ENCODE data around the gene U2AF2. TPM values are rescaled to one million over a fixed set of nuclear protein-coding genes. Genes with fewer than 3 reads are reported as not detected.
A peak's percentile ranks its signal among the peaks of the same experiment; 100 is the strongest.

The U2AF2 gene
- total and polyA plus RNA-seq, 2 experiments from 2014 or later, result 22.4 to 150 TPM

- no peak for TF ChIP-seq EZH2phosphoT487 (IDR thresholded peaks at IDR 0.05; ENCODE audit: insufficient read depth, low read depth)
- TF ChIP-seq EZH2 (IDR thresholded peaks at IDR 0.05; ENCODE audit: insufficient read depth, poor library complexity, severe bottlenecking), result no peak
- H2AFZ ChIP-seq, result no peak overlapping the region
- DNase-seq, result peak; percentile 60
- peaks cover 32% of the 10 kb centered on the region for H3K4me1 ChIP-seq (ENCODE audit: insufficient read depth)
- H3K27ac ChIP-seq, result peak overlapping the region; percentile 27
- no peak overlapping the region for H3K4me2 ChIP-seq (ENCODE audit: unreplicated experiment)
- in situ Hi-C loops (cut with MboI), result no loop called here
- H3F3A ChIP-seq (ENCODE audit: insufficient read depth), result peaks cover 12% of the 10 kb centered on the region
- no peak overlapping the region for H3K4me3 ChIP-seq
- no peaks in the 10 kb centered on the region for H3K9me2 ChIP-seq (ENCODE audit: insufficient read depth)
- H3K36me3 ChIP-seq (ENCODE audit: low read depth), result peaks cover 14% of the 10 kb centered on the region; the same call in 1 of the 2 replicates
- 0 out of 2 replicates have a peak, but pooled peaks cover 5% of the 10 kb centered on the region for H4K20me1 ChIP-seq (ENCODE audit: insufficient read depth)
- no peaks in the 10 kb centered on the region for H3K27me3 ChIP-seq (replicated peaks; ENCODE audit: insufficient read depth)
- 94 to 96% methylated on average over 9 of the region's 9 CpGs for WGBS, 2 experiments (ENCODE audit: low coverage in 1 of 2, low lambda C conversion rate in 2 of 2, missing lambda C conversion rate in 2 of 2)
- no peaks in the 10 kb centered on the region for H3K9me3 ChIP-seq (ENCODE audit: low read depth)
- H3K9ac ChIP-seq, result 0 out of 2 replicates have a peak overlapping the region, but pooled peaks have one; percentile 5
- H3K79me2 ChIP-seq (ENCODE audit: insufficient read depth), result peaks cover 100% of the 10 kb centered on the region
Observed at GRCh38 chr19:55681131-55682092, 26.6 kb downstream of the U2AF2 start.

- TF ChIP-seq EZH2phosphoT487 (IDR thresholded peaks at IDR 0.05; ENCODE audit: insufficient read depth, low read depth) (no peak), EZH2 (IDR thresholded peaks at IDR 0.05; ENCODE audit: insufficient read depth, poor library complexity, severe bottlenecking) (no peak)
- Histone ChIP-seq H3K4me3 (no peak overlapping the region), H3K27me3 (replicated peaks; ENCODE audit: insufficient read depth) (no peaks in the 10 kb centered on the region), H3K36me3 (ENCODE audit: low read depth) (peaks cover 12% of the 10 kb centered on the region; the same call in 1 of the 2 replicates), H3F3A (ENCODE audit: insufficient read depth) (peaks cover 12% of the 10 kb centered on the region), H3K4me2 (ENCODE audit: unreplicated experiment) (no peak overlapping the region), H3K4me1 (ENCODE audit: insufficient read depth) (peaks cover 17% of the 10 kb centered on the region), H3K27ac (no peak overlapping the region), H3K79me2 (ENCODE audit: insufficient read depth) (peaks cover 98% of the 10 kb centered on the region), H3K9me3 (ENCODE audit: low read depth) (no peaks in the 10 kb centered on the region), H3K9ac (no peak overlapping the region), H4K20me1 (ENCODE audit: insufficient read depth) (0 out of 2 replicates have a peak, but pooled peaks cover 5% of the 10 kb centered on the region), H3K9me2 (ENCODE audit: insufficient read depth) (no peaks in the 10 kb centered on the region), H2AFZ (no peak overlapping the region)
- whole genome bisulfite sequencing, 2 experiments (ENCODE audit: low coverage in 1 of 2, low lambda C conversion rate in 2 of 2, missing lambda C conversion rate in 2 of 2), result 80 to 82% methylated on average over 22 of the region's 22 CpGs
- no peak for DNase-seq
- in situ Hi-C loops (cut with MboI), result no loop called here
Observed at GRCh38 chr19:55683449-55684261, 28.8 kb downstream of the U2AF2 start.

- TF ChIP-seq EZH2 (IDR thresholded peaks at IDR 0.05; ENCODE audit: insufficient read depth, poor library complexity, severe bottlenecking), result no peak
- no peak for TF ChIP-seq EZH2phosphoT487 (IDR thresholded peaks at IDR 0.05; ENCODE audit: insufficient read depth, low read depth)
- Histone ChIP-seq H3K4me2 (ENCODE audit: unreplicated experiment) (no peak overlapping the region), H2AFZ (no peak overlapping the region), H3K27ac (no peak overlapping the region), H4K20me1 (ENCODE audit: insufficient read depth) (0 out of 2 replicates have a peak, but pooled peaks cover 5% of the 10 kb centered on the region), H3F3A (ENCODE audit: insufficient read depth) (peaks cover 12% of the 10 kb centered on the region), H3K9ac (no peak overlapping the region), H3K9me2 (ENCODE audit: insufficient read depth) (no peaks in the 10 kb centered on the region), H3K4me3 (no peak overlapping the region), H3K4me1 (ENCODE audit: insufficient read depth) (peaks cover 9% of the 10 kb centered on the region; the same call in 1 of the 2 replicates), H3K27me3 (replicated peaks; ENCODE audit: insufficient read depth) (no peaks in the 10 kb centered on the region), H3K79me2 (ENCODE audit: insufficient read depth) (peaks cover 83% of the 10 kb centered on the region), H3K9me3 (ENCODE audit: low read depth) (no peaks in the 10 kb centered on the region), H3K36me3 (ENCODE audit: low read depth) (peaks cover 4% of the 10 kb centered on the region; the same call in 1 of the 2 replicates)
- 94 to 96% methylated on average over 48 to 60 of the region's 60 CpGs for WGBS, 2 experiments (ENCODE audit: low coverage in 1 of 2, low lambda C conversion rate in 2 of 2, missing lambda C conversion rate in 2 of 2)
- no peak for DNase-seq
- in situ Hi-C loops (cut with MboI), result no loop called here
Observed at GRCh38 chr19:55684946-55685681, 30.3 kb downstream of the U2AF2 start.

Data from GM23248 (cell line).